Measurements from ENCODE around the gene MTCL3.

The MTCL3 gene

DNA sequence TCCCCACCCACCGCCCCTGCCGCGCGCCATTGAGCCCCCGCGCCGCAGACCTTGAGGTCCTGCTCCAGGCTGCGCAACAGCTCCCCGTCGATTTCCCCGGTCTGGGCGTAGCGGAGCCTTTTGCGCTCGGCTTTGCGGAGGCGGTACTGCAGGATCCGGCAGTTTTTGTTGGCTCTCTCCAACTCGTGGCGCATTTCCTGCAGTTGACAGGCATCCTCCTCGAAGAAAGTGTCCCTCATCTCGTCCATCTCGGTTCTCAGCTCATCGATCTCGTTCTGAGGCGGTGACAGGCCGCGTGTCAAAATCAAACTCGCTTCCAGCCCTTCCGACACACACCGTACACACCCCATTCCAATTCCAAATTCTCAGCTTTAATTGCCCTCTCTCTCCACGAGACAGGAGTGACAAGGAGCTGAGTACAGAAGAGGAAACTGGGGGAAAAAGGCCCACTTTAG lies 4.3 kb downstream of the MTCL3 start:
- DNase-seq, result no peak

DNA sequence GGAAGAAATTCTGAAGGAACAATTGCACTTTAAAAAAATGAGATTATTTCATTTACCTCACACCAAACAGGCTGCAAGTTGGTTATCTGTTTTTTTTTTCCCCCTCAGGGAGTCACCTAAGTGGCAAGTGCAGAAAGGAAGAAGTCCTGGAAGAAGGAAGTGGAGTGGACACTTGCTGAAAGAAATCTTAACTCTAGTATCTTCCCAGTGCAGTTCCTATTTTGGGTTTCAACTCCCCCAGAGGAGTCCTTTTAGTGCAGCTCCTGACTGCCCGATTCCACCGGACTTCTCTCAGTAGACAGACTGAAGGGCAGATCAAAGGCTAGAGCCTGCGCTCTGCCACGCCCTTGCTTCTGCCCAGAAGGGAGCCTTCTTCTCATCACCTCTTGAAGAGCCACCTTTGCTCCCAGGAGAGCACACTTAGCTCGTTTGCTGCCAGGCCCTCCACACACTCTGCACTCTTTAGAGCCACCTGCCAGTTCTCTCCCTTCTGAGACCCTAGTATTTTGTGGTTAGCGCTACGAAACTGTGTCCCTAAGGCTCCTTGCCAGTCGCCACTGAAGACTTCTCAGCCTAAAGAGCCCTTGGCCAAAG lies 4.9 kb downstream of the MTCL3 start:
- DNase-seq, result peak; percentile 94

DNA sequence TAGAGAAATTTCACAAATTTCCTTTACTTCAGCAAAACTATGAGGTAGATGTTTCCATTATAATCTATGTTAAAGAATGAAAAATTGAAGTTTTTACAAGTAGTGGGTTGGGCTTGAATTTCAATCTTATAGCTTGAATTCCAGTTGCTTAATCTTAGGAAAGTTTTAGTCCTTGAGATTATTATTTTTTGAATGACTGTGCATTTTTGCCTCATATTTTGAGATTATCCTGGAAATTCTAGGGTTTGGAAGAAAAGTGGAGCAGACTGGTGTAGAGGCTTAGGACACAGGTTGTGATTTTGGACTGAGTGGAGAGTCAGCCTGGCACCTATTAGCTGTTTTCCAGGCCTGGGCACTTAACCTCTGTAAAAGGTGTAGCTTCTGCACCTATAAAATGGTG lies 5.7 kb downstream of the MTCL3 start:
- no peak for DNase-seq

DNA sequence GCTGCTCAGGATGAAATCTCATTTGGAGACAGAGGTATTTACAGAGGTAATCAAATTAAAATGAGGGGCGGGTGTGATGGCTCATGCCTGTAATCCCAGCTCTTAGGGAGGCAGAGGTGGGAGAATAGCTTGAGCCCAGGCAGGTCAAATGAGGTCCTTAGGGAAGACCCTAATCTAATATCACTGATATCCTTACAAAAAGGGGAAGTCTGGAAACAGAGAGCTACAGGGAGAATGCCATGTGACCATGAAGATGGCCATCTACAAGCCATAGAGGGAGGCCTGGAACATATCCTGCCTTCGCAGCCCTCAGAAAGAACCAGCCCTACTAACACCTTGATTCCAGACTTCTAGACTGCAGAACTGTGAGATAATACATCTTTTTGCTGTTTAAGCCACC lies 8.3 kb downstream of the MTCL3 start:
- no peak for DNase-seq

DNA sequence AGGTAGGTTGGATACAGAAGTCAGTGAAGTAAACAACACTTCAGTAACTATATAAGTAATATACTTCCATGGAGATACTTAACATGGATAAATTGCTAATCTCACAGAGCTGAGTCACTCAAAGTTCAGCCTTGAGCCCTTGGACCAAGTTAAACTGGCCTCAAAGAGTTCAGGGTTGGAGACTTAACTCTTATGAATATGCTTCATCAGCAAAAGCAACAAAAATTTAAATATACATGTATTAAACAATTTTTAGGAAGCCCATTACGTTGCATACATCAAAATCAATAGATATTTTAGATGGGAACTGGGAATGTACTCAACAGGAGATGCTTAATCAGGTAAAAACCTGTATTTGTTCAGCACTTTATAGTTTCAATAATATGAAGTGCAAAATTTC lies 12.2 kb downstream of the MTCL3 start:
- DNase-seq, result no peak

DNA sequence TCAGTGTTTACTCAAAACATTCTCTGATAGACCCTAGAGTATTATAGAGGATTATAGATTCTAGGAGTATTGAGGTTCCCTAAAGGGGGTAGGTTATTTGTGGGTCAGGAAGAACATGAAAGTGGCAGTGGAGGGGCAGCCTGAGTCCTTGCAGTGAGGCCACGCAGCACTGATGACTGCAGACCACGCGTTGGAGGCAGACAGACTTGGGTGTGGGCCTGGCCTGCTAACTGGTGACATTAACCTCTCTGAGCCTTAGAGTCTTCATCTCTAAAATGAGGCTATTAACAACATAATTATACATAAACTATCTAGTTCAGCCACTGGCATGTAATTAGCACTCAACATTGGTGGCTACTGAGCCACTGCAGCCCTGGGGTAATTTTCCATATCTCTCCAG lies 16.1 kb downstream of the MTCL3 start:
- DNase-seq, result no peak

DNA sequence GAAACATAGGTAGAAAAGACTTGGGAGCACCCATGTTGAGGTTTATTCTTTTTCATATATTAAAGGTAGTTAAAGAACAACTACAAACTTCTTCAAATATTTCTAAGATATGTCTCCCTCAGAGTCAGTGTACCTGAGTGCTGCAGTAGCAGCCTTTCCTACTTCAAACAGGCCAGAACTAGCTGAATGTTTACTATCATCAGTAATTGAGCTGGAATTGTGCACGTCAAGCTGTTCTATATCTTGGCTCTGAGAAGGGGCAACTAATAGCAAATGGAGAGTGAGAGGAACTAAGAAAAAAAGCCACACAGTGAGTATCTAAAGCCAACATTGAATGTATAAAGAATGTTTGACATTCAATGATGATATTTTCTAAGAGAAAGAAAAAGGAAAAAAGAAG lies 21.7 kb downstream of the MTCL3 start:
- DNase-seq, result no peak

DNA sequence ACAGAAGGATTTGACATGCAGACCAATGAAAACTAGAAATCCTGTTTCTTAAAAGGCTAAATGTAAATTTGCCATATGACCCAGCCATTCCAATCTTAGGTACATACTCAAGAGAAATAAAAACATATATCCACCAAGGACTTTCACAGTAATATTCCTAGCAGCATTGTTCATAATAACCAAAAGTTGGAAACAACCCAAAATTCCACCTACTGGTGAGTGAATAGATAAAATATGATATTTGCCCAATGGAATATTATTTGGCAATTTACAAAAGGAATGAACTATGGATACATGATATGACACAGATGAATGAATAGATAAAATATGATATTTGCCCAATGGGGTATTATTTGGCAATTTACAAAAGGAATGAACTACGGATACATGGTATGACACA lies 22.7 kb downstream of the MTCL3 start:
- no peak for DNase-seq

DNA sequence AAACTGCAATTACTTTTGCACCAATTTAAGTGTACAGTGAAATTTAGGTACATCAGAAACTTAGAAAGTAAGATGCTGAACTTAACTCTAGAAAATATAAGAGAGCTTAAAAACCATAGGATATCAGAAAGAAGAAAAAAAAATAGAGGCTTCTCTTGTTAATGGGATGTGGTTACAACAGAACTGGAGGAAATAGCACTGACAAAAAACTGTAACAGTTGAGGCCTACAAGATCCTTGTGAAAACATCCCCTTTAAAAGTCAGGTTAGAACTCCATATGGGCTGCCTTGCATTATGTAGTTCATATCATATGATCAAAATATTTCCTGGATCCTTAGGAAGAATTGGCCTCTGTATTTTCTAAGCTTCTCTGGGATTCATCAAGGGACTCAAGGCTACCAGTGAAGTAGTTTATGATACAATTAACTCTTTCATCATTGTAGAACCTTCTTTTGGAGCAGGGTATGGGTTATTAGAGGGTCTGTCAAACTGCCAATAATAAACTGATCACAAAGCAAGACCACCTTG lies 24.8 kb downstream of the MTCL3 start:
- no peak for DNase-seq

DNA sequence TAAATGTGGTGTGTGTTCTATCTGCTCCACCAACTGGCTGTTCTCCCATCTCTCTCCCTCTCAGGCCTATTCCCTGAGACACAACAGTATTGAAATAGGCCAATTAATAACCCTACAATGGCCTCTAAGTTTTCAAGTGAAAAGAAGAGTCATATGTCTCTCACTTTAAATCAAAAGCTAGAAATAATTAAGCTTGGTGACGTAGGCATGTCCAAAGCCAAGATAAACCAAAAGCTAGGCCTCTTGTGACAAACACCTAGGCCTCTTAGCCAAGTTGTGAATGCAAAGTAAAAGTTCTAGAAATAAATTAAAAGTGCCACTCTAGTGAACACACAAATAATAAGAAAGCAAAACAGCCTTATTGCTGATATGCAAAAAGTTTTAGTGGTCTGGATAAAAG lies 29.9 kb downstream of the MTCL3 start:
- DNase-seq, result no peak

DNA sequence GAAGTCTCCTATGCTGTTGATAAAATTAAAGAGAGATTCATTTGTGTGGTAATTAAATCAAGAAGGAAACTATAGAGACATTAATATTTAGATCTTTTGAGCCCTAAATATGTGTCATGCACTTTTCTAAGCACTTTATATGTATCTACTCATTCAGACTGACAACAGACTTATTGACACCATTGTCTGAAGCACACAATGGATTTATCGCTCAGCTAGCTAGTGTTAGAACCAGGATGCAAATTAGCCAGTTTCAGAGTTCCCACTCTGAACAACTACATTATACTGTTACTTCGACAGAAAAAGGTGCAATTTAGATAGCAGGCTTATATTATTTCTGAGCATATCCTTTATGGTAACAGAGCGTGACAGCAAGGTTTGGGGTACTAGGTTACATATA lies 32.2 kb downstream of the MTCL3 start:
- DNase-seq, result no peak

DNA sequence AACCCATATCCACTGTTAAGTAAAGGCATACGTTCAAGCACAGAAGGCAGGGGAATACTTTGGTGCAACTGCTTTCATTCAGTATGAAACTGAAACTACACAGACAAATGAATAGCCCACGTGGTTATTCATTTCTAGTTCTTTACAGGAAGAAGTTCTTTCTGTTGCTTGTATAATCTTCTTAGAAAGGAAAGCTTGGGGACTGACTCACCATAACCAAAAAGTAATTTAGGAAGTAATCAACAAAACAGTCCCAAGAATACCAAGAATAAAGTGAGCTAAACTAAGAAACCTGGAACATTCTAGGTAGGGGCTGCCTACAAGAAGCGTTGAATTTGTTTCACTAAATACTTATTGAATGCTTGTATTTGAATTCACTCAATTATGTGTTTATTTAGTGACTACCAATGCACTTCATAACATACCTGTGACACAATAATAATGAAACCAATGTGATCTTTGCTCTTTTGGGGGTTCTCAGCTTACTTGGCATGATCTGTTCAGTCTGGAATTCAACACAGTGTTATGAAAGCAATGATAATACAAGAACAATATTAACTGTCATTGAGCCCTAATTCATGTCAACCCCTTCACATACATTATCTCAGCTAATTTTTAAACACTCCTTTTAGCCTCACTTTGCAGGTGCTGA lies 34.8 kb downstream of the MTCL3 start:
- no peak for DNase-seq

DNA sequence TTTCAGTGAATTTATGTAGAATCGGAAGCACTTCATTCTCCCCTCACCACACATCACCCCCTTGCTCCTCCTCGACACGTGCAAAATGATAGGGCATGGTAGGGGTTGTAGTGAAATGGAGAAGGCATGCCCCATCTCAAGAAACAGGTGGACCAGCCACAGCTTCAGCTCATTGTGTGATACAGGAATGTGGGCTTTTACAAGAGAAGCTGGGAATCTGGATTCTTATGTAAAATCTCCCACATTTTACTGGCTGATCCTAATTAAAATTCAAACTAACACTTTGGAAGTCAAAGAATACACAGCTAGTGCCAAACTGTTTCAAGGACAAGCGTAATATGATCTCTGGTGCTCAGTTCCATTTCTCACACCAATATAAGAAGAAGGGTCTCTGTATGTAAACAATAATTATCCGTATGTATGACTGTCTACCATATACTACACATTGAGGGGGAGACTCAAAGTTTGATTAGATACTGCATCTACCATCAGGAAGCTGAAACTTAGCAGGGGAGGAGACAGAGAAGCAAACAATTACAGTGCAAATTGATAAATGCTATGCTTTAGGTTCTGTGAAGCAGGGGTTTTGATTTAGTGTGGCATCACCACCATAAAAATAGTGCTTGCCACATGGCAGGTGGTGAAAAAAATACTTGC lies 35.6 kb downstream of the MTCL3 start:
- DNase-seq, result no peak

DNA sequence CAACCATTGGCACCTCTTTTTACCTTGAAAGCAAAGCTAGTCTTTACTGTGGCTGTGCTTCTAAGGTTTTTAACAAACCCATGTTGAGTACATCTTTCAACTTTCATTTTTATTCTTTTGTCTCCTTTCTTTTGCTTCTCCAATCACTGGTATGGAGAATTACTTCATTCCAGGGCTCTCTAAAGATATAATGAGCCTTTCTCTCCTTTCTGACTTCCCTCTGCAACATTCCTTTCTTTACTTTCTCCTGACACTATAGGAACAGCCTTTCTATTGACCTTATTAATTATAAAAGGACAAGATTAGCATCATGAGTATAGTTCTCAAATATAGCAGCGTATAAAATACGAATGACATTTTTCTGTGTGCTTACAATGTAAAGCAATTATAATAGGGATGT lies 36.8 kb downstream of the MTCL3 start:
- DNase-seq, result no peak

DNA sequence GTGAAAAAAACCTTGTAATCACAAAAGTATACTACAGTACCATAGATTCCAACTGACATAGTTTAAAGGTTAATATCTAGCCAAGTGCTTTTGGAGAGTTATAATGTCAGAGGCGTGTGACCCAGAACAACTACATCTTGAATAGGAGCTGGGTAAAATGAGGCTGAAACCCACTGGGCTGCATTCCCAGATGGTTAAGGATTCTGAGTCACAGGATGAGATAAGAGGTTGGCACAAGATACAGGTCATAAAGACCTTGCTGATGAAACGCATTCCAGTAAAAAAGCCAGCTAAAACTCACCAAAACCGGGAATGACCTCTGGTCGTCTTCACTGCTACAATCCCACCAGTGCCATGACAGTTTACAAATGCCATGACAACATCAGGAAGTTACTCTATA lies 37.5 kb downstream of the MTCL3 start:
- DNase-seq, result no peak

DNA sequence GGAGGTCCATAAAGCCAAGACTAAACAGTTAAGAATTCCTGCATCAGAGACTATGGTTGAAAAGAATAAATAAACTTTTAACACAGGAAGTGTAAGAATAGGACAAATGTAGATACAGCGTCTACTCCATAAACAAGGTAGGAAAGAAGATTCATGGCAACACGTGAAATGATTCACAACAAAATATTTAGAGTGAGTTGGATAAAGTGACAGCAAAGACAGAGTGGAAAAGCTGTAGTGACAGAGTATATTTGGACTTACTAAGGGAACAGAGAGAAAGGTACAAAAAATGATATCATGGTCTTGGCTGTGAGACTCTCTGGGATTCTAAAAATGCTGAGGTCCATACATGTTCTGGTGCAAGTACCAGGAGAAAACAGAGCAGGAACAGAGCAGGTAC lies 38.0 kb downstream of the MTCL3 start:
- DNase-seq, result no peak

DNA sequence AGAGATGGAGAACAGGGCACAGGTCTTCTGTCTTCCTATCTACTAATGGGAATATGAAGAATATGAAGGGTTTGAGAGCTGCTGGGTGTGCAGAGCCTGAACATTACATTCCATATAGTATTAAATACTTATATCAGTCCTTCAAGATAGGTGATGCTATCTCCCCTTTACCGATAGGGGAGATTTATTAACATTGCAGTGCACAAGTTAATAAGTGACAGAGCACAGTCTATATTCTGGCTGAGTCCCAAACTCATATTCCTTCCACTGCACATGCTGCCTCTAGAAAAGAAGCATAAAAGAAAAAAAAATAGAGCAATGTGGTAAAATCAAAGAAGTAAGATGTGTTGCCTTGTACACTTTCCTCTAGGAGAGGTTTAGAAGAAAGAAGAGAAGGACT lies 41.5 kb downstream of the MTCL3 start:
- DNase-seq, result no peak

DNA sequence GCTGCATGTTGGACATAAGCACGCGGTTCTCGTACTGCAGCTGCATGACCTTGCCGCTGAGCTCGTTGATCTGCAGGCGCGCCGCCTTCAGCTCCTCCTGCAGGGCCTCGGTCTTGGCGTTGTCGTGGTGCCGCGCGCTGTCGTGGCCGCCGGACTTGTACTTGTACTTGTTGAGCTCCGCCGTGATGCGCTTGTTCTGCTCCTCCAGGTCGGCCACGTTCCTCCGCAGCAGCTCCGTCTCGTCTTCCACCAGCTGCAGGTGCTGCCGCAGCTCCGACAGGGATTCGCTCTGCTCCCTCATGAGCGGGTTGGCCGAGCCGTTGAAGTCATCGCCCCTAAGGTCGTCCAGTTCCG lies 43.3 kb downstream of the MTCL3 start:
- DNase-seq, result no peak

DNA sequence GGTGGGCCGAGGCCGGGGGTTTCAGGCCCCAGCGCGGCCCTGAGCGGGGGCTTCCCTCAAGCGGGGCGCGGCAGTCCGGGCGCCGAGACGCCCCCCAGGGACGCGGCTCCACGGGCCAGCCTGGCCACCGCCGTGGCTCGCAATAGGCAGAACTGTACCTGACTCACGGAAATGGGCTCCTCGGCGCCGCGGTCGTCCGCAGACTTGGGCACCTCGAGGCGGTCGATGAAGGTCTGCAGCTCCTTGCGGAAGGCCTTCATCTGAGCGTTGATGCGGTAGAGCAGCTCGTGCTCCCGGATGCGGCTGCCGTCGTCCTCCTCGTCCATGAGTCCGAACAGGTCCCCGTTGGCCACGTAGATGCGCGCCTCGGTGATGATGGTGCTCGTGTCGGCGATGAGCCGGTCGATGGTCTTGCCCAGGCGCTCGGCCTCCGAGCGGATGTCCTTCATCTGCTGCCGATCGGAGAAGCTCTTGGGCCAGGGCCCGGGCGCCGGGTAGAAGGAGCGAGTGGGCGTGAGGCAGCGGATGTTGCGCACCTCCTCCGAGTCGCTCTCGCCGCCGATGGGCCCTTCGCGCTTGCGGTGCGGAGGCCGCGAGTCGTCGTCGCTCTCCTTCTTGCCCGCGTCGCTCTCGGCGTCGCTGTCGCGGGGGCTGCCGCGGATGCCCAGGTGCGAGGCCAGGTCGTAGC lies 43.9 kb downstream of the MTCL3 start:
- no peak for DNase-seq

DNA sequence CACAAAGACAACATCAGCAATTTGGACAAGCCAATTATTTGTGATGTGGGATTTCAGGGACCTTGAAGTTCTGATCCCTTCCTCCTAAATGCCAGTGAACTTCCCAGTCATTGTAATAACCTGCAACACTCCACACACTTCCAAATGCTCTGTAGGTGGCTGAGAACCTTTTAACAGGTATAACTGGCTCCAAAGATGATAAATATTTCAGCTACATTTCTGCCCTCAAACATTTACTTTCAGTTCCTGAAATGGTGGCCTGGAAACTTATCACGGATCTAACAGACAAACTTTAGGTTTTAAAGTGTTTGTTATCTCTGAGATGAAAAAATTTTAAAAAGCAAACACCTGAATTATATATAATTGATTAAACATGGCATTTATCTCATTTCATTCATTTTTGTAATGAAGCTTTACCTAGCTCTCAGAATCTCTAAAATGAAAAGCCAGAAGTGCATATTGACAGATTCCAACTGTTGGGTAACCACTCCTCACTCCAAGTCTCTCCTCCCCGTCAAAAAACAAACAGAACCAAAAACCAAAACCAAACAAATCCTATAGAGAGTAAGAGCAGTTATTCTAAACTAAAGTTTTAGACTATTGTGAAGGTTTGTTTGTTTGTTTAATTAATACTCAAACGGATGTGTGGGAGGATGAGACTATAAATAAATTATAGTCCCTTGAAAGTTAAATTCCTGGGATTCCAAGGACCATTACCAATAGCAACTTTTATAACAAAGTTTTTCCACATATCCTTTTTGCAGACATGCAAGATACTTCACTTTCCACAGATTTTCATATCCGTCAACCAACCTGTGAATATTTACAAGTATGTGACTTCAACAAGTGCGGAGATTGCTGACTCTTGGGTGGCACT lies 47.5 kb downstream of the MTCL3 start:
- no peak for DNase-seq

DNA sequence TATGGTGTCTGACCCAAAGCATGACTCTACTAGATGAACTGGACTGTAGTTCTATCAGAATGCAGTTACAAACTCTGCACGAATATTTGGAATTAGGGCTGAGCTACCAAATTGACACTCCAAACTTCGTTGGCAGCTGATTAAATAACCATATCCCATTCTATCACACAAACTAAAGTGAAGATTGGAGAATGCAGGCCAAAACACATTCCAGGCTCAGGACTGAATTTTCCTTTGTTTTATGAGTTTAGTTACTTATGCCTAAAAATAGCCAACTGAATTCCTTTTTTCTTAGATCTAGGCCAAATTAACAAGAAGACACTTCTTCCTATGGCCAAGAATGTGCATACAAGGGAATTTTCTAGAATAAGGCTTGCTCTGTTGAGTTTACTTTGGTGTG lies 50.2 kb downstream of the MTCL3 start:
- DNase-seq, result no peak

DNA sequence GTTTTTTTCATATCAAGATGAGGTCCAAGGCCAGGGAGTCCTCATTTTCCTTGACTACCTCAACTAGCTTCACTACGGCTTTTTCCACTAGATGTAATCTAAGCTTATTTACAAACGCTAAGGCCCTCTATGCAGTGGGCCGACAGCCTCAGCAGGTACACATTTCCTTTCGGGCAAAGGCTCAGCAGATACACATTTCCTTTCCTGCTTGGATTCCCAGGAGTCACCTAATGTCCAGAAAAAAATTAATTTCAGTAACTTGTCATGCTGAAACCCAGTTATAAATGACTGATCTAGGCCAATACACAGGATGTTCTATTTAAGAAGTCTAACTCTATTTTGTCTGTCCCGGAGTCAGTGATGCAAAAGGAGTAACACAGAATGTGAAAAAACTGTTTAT lies 52.7 kb downstream of the MTCL3 start:
- no peak for DNase-seq

DNA sequence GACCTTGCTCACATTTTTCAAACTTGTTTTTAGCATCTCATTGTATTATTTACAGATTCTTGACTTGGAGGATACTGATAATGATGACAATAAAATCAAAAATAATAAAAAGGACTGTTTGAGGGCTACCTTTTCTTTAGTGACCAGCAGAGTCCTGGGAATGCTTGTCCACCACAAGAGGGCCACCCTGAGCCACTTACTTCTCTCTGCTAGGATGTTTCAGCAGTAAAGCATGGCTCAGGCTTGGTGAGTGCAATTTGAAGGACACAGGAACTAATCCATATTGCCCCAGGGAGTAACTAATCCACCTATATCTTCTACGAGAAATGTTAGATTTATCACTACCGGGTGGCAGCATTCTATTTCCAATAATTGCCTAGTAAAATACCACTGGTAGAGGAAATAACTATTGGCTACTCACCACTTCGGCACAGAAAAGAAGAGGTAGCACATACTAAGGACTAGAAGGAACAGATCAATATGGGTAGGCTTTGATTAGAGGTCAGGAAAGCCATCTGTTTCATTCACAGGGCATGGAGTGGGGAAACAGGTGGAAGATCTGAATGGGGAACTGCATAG lies 54.2 kb downstream of the MTCL3 start:
- DNase-seq, result peak; percentile 15
